ENCODE measurements around the gene LNPEP. TPM values are rescaled to one million over a fixed set of nuclear protein-coding genes. Genes with fewer than 3 reads are reported as not detected.
"Not testable (repeated sequence)": the region's sequence is repeated elsewhere in the genome, so short reads cannot be mapped to it uniquely, and the experiment has no call there.

LNPEP gene
- total RNA-seq, 3 donors from 2014 or later, result 64.6 to 71.2 (median 65.1) TPM

- no peaks in the 10 kb centered on the region for H3K36me3 ChIP-seq
- no peak overlapping the region for H3K4me3 ChIP-seq
- TF ChIP-seq POLR2A (IDR thresholded peaks at IDR 0.05), result no peak
- no peak for TF ChIP-seq POLR2AphosphoS5 (IDR thresholded peaks at IDR 0.05)
- TF ChIP-seq, protein P1, sequence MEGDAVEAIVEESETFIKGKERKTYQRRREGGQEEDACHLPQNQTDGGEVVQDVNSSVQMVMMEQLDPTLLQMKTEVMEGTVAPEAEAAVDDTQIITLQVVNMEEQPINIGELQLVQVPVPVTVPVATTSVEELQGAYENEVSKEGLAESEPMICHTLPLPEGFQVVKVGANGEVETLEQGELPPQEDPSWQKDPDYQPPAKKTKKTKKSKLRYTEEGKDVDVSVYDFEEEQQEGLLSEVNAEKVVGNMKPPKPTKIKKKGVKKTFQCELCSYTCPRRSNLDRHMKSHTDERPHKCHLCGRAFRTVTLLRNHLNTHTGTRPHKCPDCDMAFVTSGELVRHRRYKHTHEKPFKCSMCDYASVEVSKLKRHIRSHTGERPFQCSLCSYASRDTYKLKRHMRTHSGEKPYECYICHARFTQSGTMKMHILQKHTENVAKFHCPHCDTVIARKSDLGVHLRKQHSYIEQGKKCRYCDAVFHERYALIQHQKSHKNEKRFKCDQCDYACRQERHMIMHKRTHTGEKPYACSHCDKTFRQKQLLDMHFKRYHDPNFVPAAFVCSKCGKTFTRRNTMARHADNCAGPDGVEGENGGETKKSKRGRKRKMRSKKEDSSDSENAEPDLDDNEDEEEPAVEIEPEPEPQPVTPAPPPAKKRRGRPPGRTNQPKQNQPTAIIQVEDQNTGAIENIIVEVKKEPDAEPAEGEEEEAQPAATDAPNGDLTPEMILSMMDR (IDR thresholded peaks at IDR 0.05), result no peak
- no peaks in the 10 kb centered on the region for H3K27me3 ChIP-seq
- no peak overlapping the region for H3K27ac ChIP-seq
- no peaks in the 10 kb centered on the region for H3K9me3 ChIP-seq
- intact Hi-C loops (cut with DNase I; ENCODE audit: low total_unique reads), result no loop called here
- DNase-seq (ENCODE audit: low spot score in 2 of 2), result no peak
- no peaks in the 10 kb centered on the region for H3K4me1 ChIP-seq
Measured at GRCh38 chr5:97076098-97076497, 140.2 kb downstream of the LNPEP start.

DNA sequence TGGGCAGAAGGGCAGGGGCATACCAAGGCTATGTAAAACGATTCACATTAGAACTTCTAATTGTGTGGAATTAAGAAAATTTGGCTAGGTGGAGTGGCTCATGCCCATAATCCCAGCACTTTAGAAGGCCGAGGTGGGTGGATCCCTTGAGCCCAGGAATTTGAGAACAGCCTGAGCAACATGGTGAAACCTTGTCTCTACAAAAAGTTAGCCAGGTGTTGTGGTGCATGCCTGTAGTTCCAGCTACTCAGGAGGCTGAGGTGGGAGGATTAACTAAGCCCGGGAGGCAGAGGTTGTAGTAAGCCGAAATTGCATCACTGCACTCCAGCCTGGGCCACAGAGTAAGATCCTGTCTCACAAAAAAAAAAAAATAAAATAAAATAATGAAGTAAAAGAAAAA lies 141.4 kb downstream of the LNPEP start:
- Histone ChIP-seq H3K4me1 (no peaks in the 10 kb centered on the region), H3K36me3 (no peaks in the 10 kb centered on the region), H3K27me3 (no peaks in the 10 kb centered on the region), H3K9me3 (no peaks in the 10 kb centered on the region), H3K4me3 (no peak overlapping the region), H3K27ac (no peak overlapping the region)
- DNase-seq (ENCODE audit: low spot score in 2 of 2), result no peak
- intact Hi-C loops (cut with DNase I; ENCODE audit: low total_unique reads), result no loop called here
- TF ChIP-seq POLR2AphosphoS5 (IDR thresholded peaks at IDR 0.05) (no peak), POLR2A (IDR thresholded peaks at IDR 0.05) (no peak)
- TF ChIP-seq, protein P1 (IDR thresholded peaks at IDR 0.05), result no peak

DNA sequence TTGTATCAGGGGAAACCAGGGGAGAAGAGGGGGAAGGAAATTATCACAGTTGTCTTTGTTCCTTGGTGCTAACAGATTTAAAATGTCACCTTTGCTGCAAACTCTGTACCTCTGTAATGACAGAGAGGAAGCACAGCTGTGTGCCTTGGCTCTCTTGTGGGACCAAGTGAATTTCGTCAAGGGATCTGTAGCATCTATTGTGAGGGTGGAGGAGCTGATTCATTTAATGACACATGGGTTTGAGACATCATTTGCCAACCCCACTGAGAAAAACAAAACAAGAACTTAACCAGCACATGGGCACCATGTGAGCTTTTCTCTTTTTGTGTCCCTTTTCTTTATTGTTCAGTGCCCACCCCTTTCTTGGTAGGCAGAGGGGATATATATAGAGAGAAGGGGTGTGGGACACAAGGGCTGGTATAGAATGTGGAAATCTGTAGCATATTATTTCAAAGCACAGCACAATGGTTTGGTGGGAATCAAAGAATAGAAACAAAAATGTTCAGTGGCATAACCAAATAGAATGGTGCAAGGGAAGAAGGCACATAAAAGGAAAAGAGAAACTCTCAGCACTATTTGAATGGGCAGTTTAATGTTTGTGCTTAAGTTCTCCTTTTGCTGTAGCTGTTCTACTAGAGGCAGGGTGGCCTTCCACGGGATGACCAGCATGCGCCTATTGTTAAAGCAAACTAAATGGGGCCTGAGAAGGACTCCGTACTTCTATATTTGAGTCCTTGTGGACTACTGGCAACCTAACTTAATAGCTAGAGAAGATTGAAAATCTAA lies 143.3 kb downstream of the LNPEP start:
- Histone ChIP-seq H3K36me3 (no peaks in the 10 kb centered on the region), H3K27ac (no peak overlapping the region), H3K4me3 (no peak overlapping the region), H3K9me3 (no peaks in the 10 kb centered on the region), H3K27me3 (no peaks in the 10 kb centered on the region), H3K4me1 (no peaks in the 10 kb centered on the region)
- intact Hi-C loops (cut with DNase I; ENCODE audit: low total_unique reads), result no loop called here
- DNase-seq (ENCODE audit: low spot score in 2 of 2), result no peak
- TF ChIP-seq POLR2AphosphoS5 (IDR thresholded peaks at IDR 0.05) (no peak), POLR2A (IDR thresholded peaks at IDR 0.05) (no peak)
- TF ChIP-seq, protein P1 (IDR thresholded peaks at IDR 0.05), result no peak

DNA sequence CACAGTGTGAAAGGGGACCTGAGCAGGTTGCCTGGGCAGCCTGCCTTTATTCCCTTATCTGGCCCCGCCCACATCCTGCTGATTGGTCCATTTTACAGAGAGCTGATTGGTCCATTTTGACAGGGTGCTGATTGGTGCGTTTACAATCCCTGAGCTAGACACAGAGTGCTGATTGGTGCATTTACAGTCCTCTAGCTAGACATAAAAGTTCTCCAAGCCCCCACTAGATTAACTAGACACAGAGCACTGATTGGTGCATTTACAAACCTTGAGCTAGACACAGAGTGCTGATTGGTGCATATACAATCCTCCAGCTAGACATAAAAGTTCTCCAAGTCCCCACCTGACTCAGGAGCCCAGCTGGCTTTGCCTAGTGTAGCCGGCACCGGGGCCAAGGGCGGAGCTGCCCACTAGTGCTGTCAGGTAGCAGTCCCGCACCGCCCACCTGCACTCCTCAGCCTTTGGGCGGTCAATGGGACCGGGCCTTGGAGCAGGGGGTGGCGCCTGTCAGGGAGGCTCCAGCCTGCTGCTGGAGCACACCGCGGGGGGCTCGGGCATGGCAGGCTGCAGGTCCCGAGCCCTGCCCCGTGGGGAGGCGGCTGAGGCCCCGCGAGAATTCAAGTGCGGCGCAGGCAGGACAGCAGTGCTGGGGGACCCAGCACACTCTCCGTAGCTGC lies 149.0 kb downstream of the LNPEP start:
- DNase-seq (ENCODE audit: low spot score in 2 of 2); H3K9me3 ChIP-seq; H3K27me3 ChIP-seq; H3K4me1 ChIP-seq; intact Hi-C loops (cut with DNase I; ENCODE audit: low total_unique reads); H3K4me3 ChIP-seq; H3K27ac ChIP-seq; H3K36me3 ChIP-seq: not testable (repeated sequence)

GRCh38 chr5:97085459-97086181 lies 149.7 kb downstream of the LNPEP start:
- intact Hi-C loops (cut with DNase I; ENCODE audit: low total_unique reads), result no loop called here
- TF ChIP-seq, protein P1 (IDR thresholded peaks at IDR 0.05), result no peak
- TF ChIP-seq POLR2A (IDR thresholded peaks at IDR 0.05) (no peak), POLR2AphosphoS5 (IDR thresholded peaks at IDR 0.05) (no peak)
- Histone ChIP-seq H3K27ac (no peak overlapping the region), H3K4me1 (no peaks in the 10 kb centered on the region), H3K4me3 (no peak overlapping the region), H3K36me3 (no peaks in the 10 kb centered on the region), H3K9me3 (peaks cover 0 to 8% of the 10 kb centered on the region in 2 donors), H3K27me3 (no peaks in the 10 kb centered on the region)
- no peak for DNase-seq (ENCODE audit: low spot score in 2 of 2)

Other genes with a start within 250 kb of the LNPEP start
- gene ERAP1, start 128.1 kb upstream of the LNPEP start, total RNA-seq, result 10 to 100 TPM; 37.4 to 49.0 (median 46.7) TPM
- gene ERAP2, start 59.6 kb upstream of the LNPEP start, total RNA-seq, result 10 to 100 TPM; 11.0 to 13.8 (median 12.8) TPM
- under 1 TPM in 1 of 3 donors, not detected in 2; 0.15 TPM for gene LIX1, start 206.5 kb downstream of the LNPEP start, total RNA-seq
- 10 to 100 TPM; 23.7 to 28.5 (median 28.2) TPM for gene RIOK2, start 247.2 kb downstream of the LNPEP start, total RNA-seq

Measured in breast epithelium (tissue), 4 donors.